Vagina (tissue), 2 donors: ENCODE data around the gene APOBEC3F. TPM values are rescaled to one million over a fixed set of nuclear protein-coding genes. Genes with fewer than 3 reads are reported as not detected.

Source experiments
- DNase-seq, 2 donors: peaks; one replicate each; pipeline ENCODE4 v3.0.0-alpha.2; 2017; ENCODE audit errors: extremely low spot score in 2 of 2
- H3K27ac ChIP-seq: fragments of 200-600 bp; sonication (generic); one replicate; pipeline ENCODE4 v1.5.1; 2019
- H3K27me3 ChIP-seq: fragments of 200-600 bp; sonication (generic); one replicate; pipeline ENCODE4 v1.5.1; 2019
- H3K36me3 ChIP-seq, 2 donors: fragments of 200-600 bp; sonication (generic); one replicate each; pipeline ENCODE4 v1.5.1; 2017 to 2019
- H3K4me1 ChIP-seq: fragments of 200-600 bp; sonication (generic); one replicate; pipeline ENCODE4 v1.5.1; 2019
- H3K4me3 ChIP-seq, 2 donors: fragments of 200-600 bp; sonication (generic); 1 replicate in 1 of 2; 2 replicates in 1 of 2; pipeline ENCODE4 v1.5.1; 2016 to 2019
- H3K9me3 ChIP-seq: fragments of 200-600 bp; sonication (generic); one replicate; pipeline ENCODE4 v1.5.1; 2019
- POLR2A ChIP-seq, 2 donors: fragments of 450-650 bp; IDR thresholded peaks; one replicate each; pipeline ENCODE4 v1.6.1; 2017; ENCODE audit warnings: antibody characterized with exemption in 2 of 2, mild to moderate bottlenecking in 2 of 2, moderate library complexity in 2 of 2
- POLR2AphosphoS5 ChIP-seq, 2 donors: sonication (generic); formaldehyde crosslinking; IDR thresholded peaks; one replicate each; pipeline ENCODE4 v1.9.0; 2017; ENCODE audit warnings: antibody characterized with exemption in 2 of 2, mild to moderate bottlenecking in 2 of 2, low read depth in 1 of 2; ENCODE audit not compliant: insufficient read depth in 1 of 2
- intact Hi-C: fragments of 100-400 bp; cut with DNase I; formaldehyde crosslinking; loops from one replicate; pipeline ENCODE4 v1.15.1; 2023
- small RNA-seq: library from RNA; depleted of rRNA; stranded (forward); fragments of <200 nt; gene quantifications from one replicate; pipeline ENCODE3, GENCODE V24; 2016
- total RNA-seq: library from RNA; depleted of rRNA; stranded (reverse); fragments of >200 nt; gene quantifications from one replicate; pipeline ENCODE4 v1.2.3, GENCODE V29; 2016
- TF ChIP-seq, protein P1 (sequence below), 3 experiments: fragments of 450-650 bp in 2 of 3; fragments of 200-600 bp in 1 of 3; sonication (generic) in 1 of 3; IDR thresholded peaks; one replicate each; pipeline ENCODE4 v1.5.1; 2017 to 2019; ENCODE audit warnings: antibody characterized with exemption in 3 of 3, mild to moderate bottlenecking in 2 of 3, moderate library complexity in 2 of 3

Gene APOBEC3F
- total RNA-seq, 1 donor from 2014 or later: 2.7 TPM

DNA sequence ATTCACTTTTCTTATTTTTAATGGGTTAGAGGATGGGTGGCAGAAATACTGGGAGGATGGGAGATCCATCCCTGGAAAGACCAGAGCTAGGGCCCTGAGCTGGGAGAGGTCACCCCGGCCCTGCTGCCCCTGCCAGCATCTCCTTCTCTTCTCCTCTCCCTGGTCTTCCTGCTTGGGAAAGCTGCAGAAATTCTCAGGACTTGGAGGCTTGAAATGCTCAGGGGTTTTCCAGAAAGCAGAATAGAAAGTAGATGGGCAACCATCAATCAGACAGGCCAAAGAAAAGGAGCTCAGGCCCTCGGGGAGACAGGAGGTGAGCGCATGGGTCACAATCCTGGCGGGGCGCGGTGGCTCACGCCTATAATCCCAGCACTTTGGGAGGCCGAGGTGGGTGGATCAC lies 57.9 kb downstream of the APOBEC3F start:
- no peaks in the 10 kb centered on the region for H3K36me3 ChIP-seq
- DNase-seq: no peak
- H3K4me3 ChIP-seq: no peak overlapping the region
- TF ChIP-seq POLR2A (IDR thresholded peaks at IDR 0.05) (no peak), POLR2AphosphoS5 (IDR thresholded peaks at IDR 0.05; ENCODE audit: insufficient read depth in 1 of 2, low read depth in 1 of 2) (no peak)
- TF ChIP-seq, protein P1, sequence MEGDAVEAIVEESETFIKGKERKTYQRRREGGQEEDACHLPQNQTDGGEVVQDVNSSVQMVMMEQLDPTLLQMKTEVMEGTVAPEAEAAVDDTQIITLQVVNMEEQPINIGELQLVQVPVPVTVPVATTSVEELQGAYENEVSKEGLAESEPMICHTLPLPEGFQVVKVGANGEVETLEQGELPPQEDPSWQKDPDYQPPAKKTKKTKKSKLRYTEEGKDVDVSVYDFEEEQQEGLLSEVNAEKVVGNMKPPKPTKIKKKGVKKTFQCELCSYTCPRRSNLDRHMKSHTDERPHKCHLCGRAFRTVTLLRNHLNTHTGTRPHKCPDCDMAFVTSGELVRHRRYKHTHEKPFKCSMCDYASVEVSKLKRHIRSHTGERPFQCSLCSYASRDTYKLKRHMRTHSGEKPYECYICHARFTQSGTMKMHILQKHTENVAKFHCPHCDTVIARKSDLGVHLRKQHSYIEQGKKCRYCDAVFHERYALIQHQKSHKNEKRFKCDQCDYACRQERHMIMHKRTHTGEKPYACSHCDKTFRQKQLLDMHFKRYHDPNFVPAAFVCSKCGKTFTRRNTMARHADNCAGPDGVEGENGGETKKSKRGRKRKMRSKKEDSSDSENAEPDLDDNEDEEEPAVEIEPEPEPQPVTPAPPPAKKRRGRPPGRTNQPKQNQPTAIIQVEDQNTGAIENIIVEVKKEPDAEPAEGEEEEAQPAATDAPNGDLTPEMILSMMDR (IDR thresholded peaks at IDR 0.05): no peak
- peaks cover 12% of the 10 kb centered on the region for H3K4me1 ChIP-seq
- no peaks in the 10 kb centered on the region for H3K27me3 ChIP-seq
- intact Hi-C loops: no loop called here
- no peaks in the 10 kb centered on the region for H3K9me3 ChIP-seq
- H3K27ac ChIP-seq: no peak overlapping the region

DNA sequence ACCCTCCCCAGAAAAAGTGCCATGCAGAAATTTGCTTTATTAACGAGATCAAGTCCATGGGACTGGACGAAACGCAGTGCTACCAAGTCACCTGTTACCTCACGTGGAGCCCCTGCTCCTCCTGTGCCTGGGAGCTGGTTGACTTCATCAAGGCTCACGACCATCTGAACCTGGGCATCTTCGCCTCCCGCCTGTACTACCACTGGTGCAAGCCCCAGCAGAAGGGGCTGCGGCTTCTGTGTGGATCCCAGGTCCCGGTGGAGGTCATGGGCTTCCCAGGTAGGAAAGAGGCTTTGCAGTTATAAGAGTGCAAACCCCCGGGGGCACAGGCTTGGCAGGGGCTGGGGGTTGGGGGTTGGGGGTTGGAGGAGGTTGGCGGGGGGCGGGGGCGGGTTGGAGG lies 60.6 kb downstream of the APOBEC3F start:
- no peak for DNase-seq
- TF ChIP-seq POLR2A (IDR thresholded peaks at IDR 0.05): no peak
- no peak for TF ChIP-seq POLR2AphosphoS5 (IDR thresholded peaks at IDR 0.05; ENCODE audit: insufficient read depth in 1 of 2, low read depth in 1 of 2)
- TF ChIP-seq, protein P1 (IDR thresholded peaks at IDR 0.05): no peak
- no peaks in the 10 kb centered on the region for H3K27me3 ChIP-seq
- intact Hi-C loops: no loop called here
- no peaks in the 10 kb centered on the region for H3K36me3 ChIP-seq
- H3K9me3 ChIP-seq: no peaks in the 10 kb centered on the region
- no peak overlapping the region for H3K4me3 ChIP-seq
- H3K4me1 ChIP-seq: peaks cover 12% of the 10 kb centered on the region
- H3K27ac ChIP-seq: no peak overlapping the region

DNA sequence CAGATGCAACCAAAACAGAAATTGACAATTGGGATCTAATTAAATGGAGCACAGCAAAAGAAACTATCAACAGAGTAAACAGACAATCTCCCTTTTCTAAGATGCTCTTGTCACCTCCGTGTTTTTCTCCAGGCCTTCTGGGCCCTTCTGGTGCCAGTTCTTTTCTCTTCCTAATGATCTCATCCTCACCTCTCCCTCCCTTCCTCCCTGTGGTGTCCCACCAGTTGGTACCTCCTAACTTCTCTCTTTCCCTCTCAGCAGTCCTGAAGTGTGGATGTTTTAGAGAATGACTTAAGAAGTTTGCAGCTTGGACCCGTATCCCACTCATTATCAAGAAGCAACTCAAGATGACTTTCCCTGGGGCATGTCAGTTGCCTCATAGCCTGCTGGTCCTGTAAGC lies 62.8 kb downstream of the APOBEC3F start:
- no peak overlapping the region for H3K27ac ChIP-seq
- intact Hi-C loops: no loop called here
- no peaks in the 10 kb centered on the region for H3K4me1 ChIP-seq
- H3K36me3 ChIP-seq: no peaks in the 10 kb centered on the region
- DNase-seq: no peak
- no peaks in the 10 kb centered on the region for H3K27me3 ChIP-seq
- H3K4me3 ChIP-seq: no peak overlapping the region
- TF ChIP-seq POLR2AphosphoS5 (IDR thresholded peaks at IDR 0.05; ENCODE audit: insufficient read depth in 1 of 2, low read depth in 1 of 2): no peak
- TF ChIP-seq, protein P1 (IDR thresholded peaks at IDR 0.05): no peak
- TF ChIP-seq POLR2A (IDR thresholded peaks at IDR 0.05): no peak
- H3K9me3 ChIP-seq: no peaks in the 10 kb centered on the region

Small RNAs within 50 kb of the gene (small RNA-seq; reads per million reads assigned to genes)
- gene AL022318.2: not detected

Other genes with a start within 250 kb of the APOBEC3F start
- 14.7 TPM for gene DNAL4, start 246.7 kb upstream of the APOBEC3F start, total RNA-seq
- 9.3 TPM for gene NPTXR, start 196.8 kb upstream of the APOBEC3F start, total RNA-seq
- gene CBX6, start 168.6 kb upstream of the APOBEC3F start, total RNA-seq: 31.7 TPM
- gene APOBEC3A, start 83.3 kb upstream of the APOBEC3F start, total RNA-seq: not detected
- not detected for gene APOBEC3B, start 58.5 kb upstream of the APOBEC3F start, total RNA-seq
- gene APOBEC3C, start 26.6 kb upstream of the APOBEC3F start, total RNA-seq: 16.2 TPM
- 5.2 TPM for gene APOBEC3D, start 19.7 kb upstream of the APOBEC3F start, total RNA-seq
- gene APOBEC3G, start 36.4 kb downstream of the APOBEC3F start, total RNA-seq: 8.3 TPM
- gene APOBEC3H, start 56.4 kb downstream of the APOBEC3F start, total RNA-seq: not detected
- gene CBX7, start 111.8 kb downstream of the APOBEC3F start, total RNA-seq: 98.0 TPM
- gene PDGFB, start 204.1 kb downstream of the APOBEC3F start, total RNA-seq: 4.7 TPM